Mucosa of descending colon (tissue), 3 donors: ENCODE measurements around the gene IP6K3. TPM values are rescaled to one million over a fixed set of nuclear protein-coding genes. Genes with fewer than 3 reads are reported as not detected.

ENCODE experiments used
- ATAC-seq: fragments of 200-7000 bp; cut with Tn5 transposase; one replicate; pipeline ENCODE4 v1.9.1; 2020; ENCODE audit warnings: mild to moderate bottlenecking, moderate library complexity
- DNase-seq, 3 donors: peaks; one replicate each; pipeline ENCODE4 v3.0.0-alpha.2; 2020
- H3K36me3 ChIP-seq: fragments of 200-600 bp; one replicate; pipeline ENCODE4 v1.8.0; 2021; ENCODE audit warnings: low read depth, mild to moderate bottlenecking
- H3K4me1 ChIP-seq: fragments of 200-600 bp; one replicate; pipeline ENCODE4 v1.8.0; 2021; ENCODE audit warnings: low read depth, mild to moderate bottlenecking
- H3K4me3 ChIP-seq: fragments of 200-600 bp; one replicate; pipeline ENCODE4 v1.8.0; 2021; ENCODE audit warnings: mild to moderate bottlenecking
- H3K9me3 ChIP-seq: fragments of 200-600 bp; one replicate; pipeline ENCODE4 v1.8.0; 2021; ENCODE audit warnings: mild to moderate bottlenecking
- CTCF ChIP-seq: fragments of 200-600 bp; IDR thresholded peaks from one replicate; pipeline ENCODE4 v1.8.0; 2022; ENCODE audit warnings: antibody characterized with exemption, mild to moderate bottlenecking
- intact Hi-C, 2 donors: fragments of 100-400 bp; cut with DNase I in 1 of 2; cut with micrococcal nuclease in 1 of 2; formaldehyde crosslinking; loops; one replicate each; pipeline versions ENCODE4 v1.11.0 to v1.11.1; 2022; cut with DNase I, micrococcal nuclease
- total RNA-seq, 3 donors: library from RNA; stranded (reverse); fragmentation: NEBNext Ultra II Directional in 2 of 3; extraction: Animal tissue kit (Norgen Biotek cat#: 25700) in 2 of 3; gene quantifications; one replicate each; pipeline versions ENCODE4 v1.2.1 to v1.2.4, GENCODE V29; 2021 to 2023
- donor health status: DM: no; HTN: no; CAD: no; lungs with moderate emphysema.
- donor health status: DM: no; HTN: no; CAD: no.
- donor health status: DM: no; HTN: yes; CAD: no.

The IP6K3 gene
- total RNA-seq, 3 donors from 2014 or later: 0.67 to 6.8 (median 0.96) TPM

GRCh38 chr6:33742092-33742491 is 4.6 kb downstream of the IP6K3 start:
- no peak for TF ChIP-seq CTCF
- no peaks in the 10 kb centered on the region for H3K36me3 ChIP-seq
- no peak overlapping the region for H3K4me3 ChIP-seq
- peaks cover 23% of the 10 kb centered on the region for H3K4me1 ChIP-seq
- no peak for ATAC-seq
- intact Hi-C loops: no loop called here
- H3K9me3 ChIP-seq: no peaks in the 10 kb centered on the region
- DNase-seq: no peak

GRCh38 chr6:33740794-33741193 is 5.9 kb downstream of the IP6K3 start:
- intact Hi-C loops: no loop called here
- DNase-seq (peak in 1 of 3 donors; percentile 4), ATAC-seq (no peak)
- no peak overlapping the region for H3K4me3 ChIP-seq
- peaks cover 23% of the 10 kb centered on the region for H3K4me1 ChIP-seq
- no peaks in the 10 kb centered on the region for H3K36me3 ChIP-seq
- no peaks in the 10 kb centered on the region for H3K9me3 ChIP-seq
- TF ChIP-seq CTCF: no peak

- ATAC-seq (no peak), DNase-seq (no peak)
- TF ChIP-seq CTCF: no peak
- intact Hi-C loops: no loop called here
- H3K9me3 ChIP-seq: no peaks in the 10 kb centered on the region
- H3K4me1 ChIP-seq: peaks cover 18% of the 10 kb centered on the region
- H3K4me3 ChIP-seq: no peak overlapping the region
- H3K36me3 ChIP-seq: no peaks in the 10 kb centered on the region
Observed at GRCh38 chr6:33740204-33740608, 6.5 kb downstream of the IP6K3 start.

- H3K4me1 ChIP-seq: peaks cover 13% of the 10 kb centered on the region
- H3K4me3 ChIP-seq: no peak overlapping the region
- ATAC-seq: no peak
- intact Hi-C loops: no loop called here
- no peaks in the 10 kb centered on the region for H3K9me3 ChIP-seq
- H3K36me3 ChIP-seq: no peaks in the 10 kb centered on the region
- no peak for DNase-seq
- TF ChIP-seq CTCF: no peak
Observed at GRCh38 chr6:33739571-33739970, 7.1 kb downstream of the IP6K3 start.

GRCh38 chr6:33738879-33739278 is 7.8 kb downstream of the IP6K3 start:
- H3K4me1 ChIP-seq: peaks cover 8% of the 10 kb centered on the region
- DNase-seq (no peak), ATAC-seq (no peak)
- no peak overlapping the region for H3K4me3 ChIP-seq
- intact Hi-C loops: no loop called here
- H3K9me3 ChIP-seq: no peaks in the 10 kb centered on the region
- TF ChIP-seq CTCF: no peak
- no peaks in the 10 kb centered on the region for H3K36me3 ChIP-seq

GRCh38 chr6:33738153-33738552 is 8.6 kb downstream of the IP6K3 start:
- DNase-seq (peak in 2 of 3 donors; percentile 38 to 55), ATAC-seq (peak; percentile 89)
- no peaks in the 10 kb centered on the region for H3K9me3 ChIP-seq
- no peaks in the 10 kb centered on the region for H3K36me3 ChIP-seq
- no peak overlapping the region for H3K4me3 ChIP-seq
- peaks cover 5% of the 10 kb centered on the region for H3K4me1 ChIP-seq
- TF ChIP-seq CTCF: no peak
- intact Hi-C loops: no loop called here
